Left ventricle myocardium superior (tissue), 1 donor: ENCODE measurements around the gene NELL1. TPM values are rescaled to one million over a fixed set of nuclear protein-coding genes. Genes with fewer than 3 reads are reported as not detected.

Source experiments
- ATAC-seq: fragments of 200-7000 bp; cut with Tn5 transposase; one replicate; pipeline ENCODE4 v1.9.1; 2020; ENCODE audit warnings: mild to moderate bottlenecking, moderate library complexity
- DNase-seq: peaks from one replicate; pipeline ENCODE4 v3.0.0-alpha.2; 2020
- intact Hi-C: fragments of 100-400 bp; cut with micrococcal nuclease; formaldehyde crosslinking; loops from one replicate; pipeline ENCODE4 v1.11.0; 2022
- long read RNA-seq: library from polyadenylated mRNA; unstranded; transcript quantifications from one replicate; pipeline ENCODE4 v2.0.0, GENCODE V29; 2021
- total RNA-seq: library from RNA; stranded (reverse); fragmentation: NEBNext Ultra II Directional; extraction: Animal tissue kit (Norgen Biotek cat#: 25700); gene quantifications from one replicate; pipeline ENCODE4 v1.2.1, GENCODE V29; 2021
- donor health status: DM: no; HTN: yes; CAD: no; lungs with severe emphysema.

NELL1 gene
- total RNA-seq = not detected
- long read RNA-seq = 0 reads

- intact Hi-C loops = no loop called here
- ATAC-seq = no peak
- DNase-seq = no peak
Measured at GRCh38 chr11:20668844-20669819, at the start of gene NELL1. Gene NELL1, plus strand, starts transcription at chr11:20669586.

GRCh38 chr11:20620988-20621387, 48.4 kb upstream of the NELL1 start:
- intact Hi-C loops = no loop called here
- no peak for ATAC-seq
- no peak for DNase-seq

GRCh38 chr11:20621679-20622078, 47.7 kb upstream of the NELL1 start:
- intact Hi-C loops = no loop called here
- DNase-seq (no peak), ATAC-seq (no peak)

GRCh38 chr11:20623252-20623651, 46.1 kb upstream of the NELL1 start:
- DNase-seq (no peak), ATAC-seq (peak; percentile 41)
- intact Hi-C loops = no loop called here

- DNase-seq (no peak), ATAC-seq (no peak)
- intact Hi-C loops = no loop called here
Measured at GRCh38 chr11:20626279-20626678, 43.1 kb upstream of the NELL1 start.

GRCh38 chr11:20627026-20627425, 42.4 kb upstream of the NELL1 start:
- DNase-seq (no peak), ATAC-seq (peak; percentile 35)
- intact Hi-C loops = no loop called here

- DNase-seq (no peak), ATAC-seq (no peak)
- intact Hi-C loops = no loop called here
Measured at GRCh38 chr11:20627701-20628100, 41.7 kb upstream of the NELL1 start.

GRCh38 chr11:20631519-20632168, 37.7 kb upstream of the NELL1 start:
- intact Hi-C loops = no loop called here
- no peak for DNase-seq
- ATAC-seq = no peak

- ATAC-seq = no peak
- intact Hi-C loops = no loop called here
Measured at GRCh38 chr11:20632169-20632532, 37.2 kb upstream of the NELL1 start.

GRCh38 chr11:20634044-20634443, 35.3 kb upstream of the NELL1 start:
- ATAC-seq (no peak), DNase-seq (no peak)
- intact Hi-C loops = no loop called here

More at GRCh38 chr11:20632169-20632532, 37.2 kb upstream of the NELL1 start:
- DNase-seq = no peak

GRCh38 chr11:20634781-20635180, 34.6 kb upstream of the NELL1 start:
- DNase-seq (no peak), ATAC-seq (no peak)
- intact Hi-C loops = no loop called here

GRCh38 chr11:20638074-20638473, 31.3 kb upstream of the NELL1 start:
- no peak for DNase-seq
- no peak for ATAC-seq
- intact Hi-C loops = no loop called here

- intact Hi-C loops = loop anchor here (10.0 kb wide), 1 partner anchor 1665 kb away; no protein-coding TSS in a partner anchor
- no peak for ATAC-seq
Measured at GRCh38 chr11:20639688-20640087, 29.7 kb upstream of the NELL1 start.

GRCh38 chr11:20640401-20640800, 29.0 kb upstream of the NELL1 start:
- ATAC-seq (no peak), DNase-seq (no peak)
- intact Hi-C loops = loop anchor here (10.0 kb wide), 1 partner anchor 1664 kb away; no protein-coding TSS in a partner anchor

More at GRCh38 chr11:20639688-20640087, 29.7 kb upstream of the NELL1 start:
- no peak for DNase-seq

- no peak for DNase-seq
- intact Hi-C loops = loop anchor here (10.0 kb wide), 1 partner anchor 1660 kb away; no protein-coding TSS in a partner anchor
Measured at GRCh38 chr11:20644360-20644759, 25.0 kb upstream of the NELL1 start.

GRCh38 chr11:20647976-20648565, 21.3 kb upstream of the NELL1 start:
- intact Hi-C loops = loop anchor here (10.0 kb wide), 1 partner anchor 1657 kb away; no protein-coding TSS in a partner anchor
- DNase-seq (no peak), ATAC-seq (peak; percentile 45)

More at GRCh38 chr11:20644360-20644759, 25.0 kb upstream of the NELL1 start:
- no peak for ATAC-seq

- ATAC-seq = no peak
- intact Hi-C loops = no loop called here
Measured at GRCh38 chr11:20652150-20652806, 17.1 kb upstream of the NELL1 start.

GRCh38 chr11:20654038-20654437, 15.3 kb upstream of the NELL1 start:
- DNase-seq (no peak), ATAC-seq (no peak)
- intact Hi-C loops = no loop called here

More at GRCh38 chr11:20652150-20652806, 17.1 kb upstream of the NELL1 start:
- no peak for DNase-seq

- ATAC-seq (no peak), DNase-seq (no peak)
- intact Hi-C loops = no loop called here
Measured at GRCh38 chr11:20656901-20657300, 12.5 kb upstream of the NELL1 start.
